Measurements from ENCODE around the gene MYOG.

GRCh38 chr1:203126151-203126865 is 40.5 kb upstream of the MYOG start:
- TF ChIP-seq EZH2 (IDR thresholded peaks at IDR 0.05; ENCODE audit: low read length, unreplicated experiment) = no peak
- TF ChIP-seq CTCF (conservative IDR thresholded peaks at IDR 0.05; ENCODE audit: low read depth, low read length) = peak; percentile 62
- TF ChIP-seq EZH2phosphoT487 (IDR thresholded peaks at IDR 0.05; ENCODE audit: borderline replicate concordance, low read length) = no peak
